ENCODE results near the gene HS6ST3. TPM values are rescaled to one million over a fixed set of nuclear protein-coding genes. Genes with fewer than 3 reads are reported as not detected.

HS6ST3 gene
- total RNA-seq, 4 donors from 2014 or later, result 0.16 to 0.27 TPM; not detected in 2

GRCh38 chr13:96273196-96273595 lies 183.3 kb downstream of the HS6ST3 start:
- TF ChIP-seq CTCF (IDR thresholded peaks at IDR 0.05), result no peak
- no peak for TF ChIP-seq EP300 (IDR thresholded peaks at IDR 0.05; ENCODE audit: low read depth)
- no peaks in the 10 kb centered on the region for H3K27me3 ChIP-seq
- no peak overlapping the region for H3K27ac ChIP-seq
- intact Hi-C loops (cut with DNase I; ENCODE audit: low total_unique reads) (no loop called here), in situ Hi-C loops (cut with MboI; ENCODE audit: low pct_ligation_motif_present in 1 of 4, low pct_unique_long_range_greater_than_20kb in 1 of 4, low sequenced_read_pairs in 3 of 4) (no loop called here)
- no peaks in the 10 kb centered on the region for H3K9me3 ChIP-seq
- 45 to 50% methylated on average over 1 of the region's 1 CpG for WGBS, 2 donors (ENCODE audit: low coverage in 1 of 2)
- no peaks in the 10 kb centered on the region for H3K36me3 ChIP-seq
- no peak for DNase-seq
- no peaks in the 10 kb centered on the region for H3K4me1 ChIP-seq
- no peak overlapping the region for H3K4me3 ChIP-seq

- no peaks in the 10 kb centered on the region for H3K27me3 ChIP-seq
- in situ Hi-C loops (cut with MboI; ENCODE audit: low pct_ligation_motif_present in 1 of 4, low pct_unique_long_range_greater_than_20kb in 1 of 4, low sequenced_read_pairs in 3 of 4) (no loop called here), intact Hi-C loops (cut with DNase I; ENCODE audit: low total_unique reads) (no loop called here)
- no peak for DNase-seq
- no peaks in the 10 kb centered on the region for H3K36me3 ChIP-seq
- H3K27ac ChIP-seq, result no peak overlapping the region
- no peak for TF ChIP-seq CTCF (IDR thresholded peaks at IDR 0.05)
- TF ChIP-seq EP300 (IDR thresholded peaks at IDR 0.05; ENCODE audit: low read depth), result no peak
- TF ChIP-seq POLR2A (IDR thresholded peaks at IDR 0.05), result no peak
- no peak for TF ChIP-seq POLR2AphosphoS5 (IDR thresholded peaks at IDR 0.05)
- H3K9me3 ChIP-seq, result no peaks in the 10 kb centered on the region
- no peak overlapping the region for H3K4me3 ChIP-seq
- 67 to 96% methylated on average over 1 to 2 of the region's 2 CpGs for WGBS, 2 donors (ENCODE audit: low coverage in 1 of 2)
- H3K4me1 ChIP-seq, result no peaks in the 10 kb centered on the region
These were observed 184.1 kb downstream of the HS6ST3 start for GRCh38 chr13:96274046-96274445.

GRCh38 chr13:96279904-96280303 lies 190.0 kb downstream of the HS6ST3 start:
- TF ChIP-seq CTCF (IDR thresholded peaks at IDR 0.05) (no peak), POLR2AphosphoS5 (IDR thresholded peaks at IDR 0.05) (no peak), EP300 (IDR thresholded peaks at IDR 0.05; ENCODE audit: low read depth) (no peak), POLR2A (IDR thresholded peaks at IDR 0.05) (no peak)
- no peak overlapping the region for H3K27ac ChIP-seq
- no peak overlapping the region for H3K4me3 ChIP-seq
- H3K4me1 ChIP-seq, result no peaks in the 10 kb centered on the region
- WGBS, 2 donors (ENCODE audit: low coverage in 1 of 2), result 81 to 87% methylated on average over 3 of the region's 3 CpGs
- H3K36me3 ChIP-seq, result no peaks in the 10 kb centered on the region
- DNase-seq, result no peak
- H3K27me3 ChIP-seq, result no peaks in the 10 kb centered on the region
- in situ Hi-C loops (cut with MboI; ENCODE audit: low pct_ligation_motif_present in 1 of 4, low pct_unique_long_range_greater_than_20kb in 1 of 4, low sequenced_read_pairs in 3 of 4) (no loop called here), intact Hi-C loops (cut with DNase I; ENCODE audit: low total_unique reads) (no loop called here)
- no peaks in the 10 kb centered on the region for H3K9me3 ChIP-seq

GRCh38 chr13:96284971-96285370 lies 195.1 kb downstream of the HS6ST3 start:
- in situ Hi-C loops (cut with MboI; ENCODE audit: low pct_ligation_motif_present in 1 of 4, low pct_unique_long_range_greater_than_20kb in 1 of 4, low sequenced_read_pairs in 3 of 4) (no loop called here), intact Hi-C loops (cut with DNase I; ENCODE audit: low total_unique reads) (no loop called here)
- Histone ChIP-seq H3K9me3 (no peaks in the 10 kb centered on the region), H3K27ac (no peak overlapping the region), H3K27me3 (no peaks in the 10 kb centered on the region), H3K36me3 (no peaks in the 10 kb centered on the region), H3K4me1 (no peaks in the 10 kb centered on the region), H3K4me3 (no peak overlapping the region)
- 68 to 76% methylated on average over 4 of the region's 4 CpGs for WGBS, 2 donors (ENCODE audit: low coverage in 1 of 2)
- TF ChIP-seq CTCF (IDR thresholded peaks at IDR 0.05), result no peak
- TF ChIP-seq EP300 (IDR thresholded peaks at IDR 0.05; ENCODE audit: low read depth), result no peak
- TF ChIP-seq POLR2AphosphoS5 (IDR thresholded peaks at IDR 0.05), result no peak
- TF ChIP-seq POLR2A (IDR thresholded peaks at IDR 0.05), result no peak
- no peak for DNase-seq

Data from transverse colon (tissue), 4 donors.